GM19468 (cell line): ENCODE data around the gene WASHC1.
"Not testable (repeated sequence)": the region's sequence is repeated elsewhere in the genome, so short reads cannot be mapped to it uniquely, and the experiment has no call there.

Experiments used
- ATAC-seq: cut with Tn5 transposase; IDR thresholded peaks from one replicate; pipeline ENCODE4 v1.9.1; 2021; ENCODE audit warnings: mild to moderate bottlenecking, moderate library complexity, moderate number of reproducible peaks; ENCODE audit not compliant: unreplicated experiment; ENCODE audit errors: extremely low read depth

The WASHC1 gene

GRCh38 chr9:29356-29755, at the start of gene WASHC1:
Gene WASHC1, minus strand, starts transcription at chr9:29456. Its CDS starts 4,457 bp downstream, at chr9:24999.
- not testable (repeated sequence) for ATAC-seq

DNA sequence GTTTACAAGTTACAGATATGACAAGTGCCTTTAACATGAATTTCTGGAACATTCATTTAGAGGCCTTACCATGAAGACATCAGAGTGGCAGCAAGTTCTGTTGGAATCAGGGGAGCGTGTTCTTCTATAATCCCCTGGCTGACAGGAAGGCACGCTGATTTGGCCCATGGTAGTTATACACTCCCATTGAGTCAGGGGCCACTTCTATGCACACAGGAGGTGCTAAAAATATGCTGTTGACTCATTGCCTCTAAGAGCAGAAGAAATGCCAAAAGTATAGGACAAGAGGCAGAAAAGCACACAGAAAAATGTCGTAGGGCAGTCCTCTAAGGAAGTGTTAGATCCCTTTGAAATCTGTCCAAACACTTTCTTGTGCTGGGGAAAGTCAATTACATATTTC, 49.1 kb upstream of the WASHC1 start:
- not testable (repeated sequence) for ATAC-seq

GRCh38 chr9:76389-76788, 47.1 kb upstream of the WASHC1 start:
- ATAC-seq: not testable (repeated sequence)

DNA sequence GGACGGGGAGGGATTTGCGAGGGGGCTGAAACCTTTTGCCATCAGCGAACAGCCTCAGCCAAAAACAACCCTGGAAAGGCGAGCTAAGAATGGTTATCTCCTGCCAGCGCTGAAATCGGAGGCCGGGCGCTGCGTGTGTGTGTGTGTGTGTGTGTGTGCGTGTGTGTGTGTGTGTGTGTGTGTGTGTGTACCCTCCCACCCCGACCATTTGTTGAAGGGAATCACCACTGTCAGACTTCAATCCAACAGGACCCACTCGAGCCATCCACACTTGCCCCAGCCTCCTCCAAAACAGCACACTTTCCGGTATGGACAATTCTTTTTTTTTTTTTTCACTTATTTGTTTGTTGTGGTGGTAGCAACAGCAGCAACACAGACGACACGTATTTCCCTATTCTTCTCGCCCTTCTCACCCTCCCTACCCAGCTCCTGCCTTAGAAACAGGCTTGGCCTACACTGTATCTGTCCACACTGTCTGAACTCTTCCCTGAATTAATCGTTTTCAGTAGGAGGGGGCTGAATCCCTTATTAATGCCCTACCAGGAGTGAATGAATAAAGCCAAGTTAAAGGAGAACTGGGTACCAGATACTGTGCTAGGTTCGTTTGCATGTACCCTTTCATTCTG, 44.8 kb upstream of the WASHC1 start:
- ATAC-seq: not testable (repeated sequence)

DNA sequence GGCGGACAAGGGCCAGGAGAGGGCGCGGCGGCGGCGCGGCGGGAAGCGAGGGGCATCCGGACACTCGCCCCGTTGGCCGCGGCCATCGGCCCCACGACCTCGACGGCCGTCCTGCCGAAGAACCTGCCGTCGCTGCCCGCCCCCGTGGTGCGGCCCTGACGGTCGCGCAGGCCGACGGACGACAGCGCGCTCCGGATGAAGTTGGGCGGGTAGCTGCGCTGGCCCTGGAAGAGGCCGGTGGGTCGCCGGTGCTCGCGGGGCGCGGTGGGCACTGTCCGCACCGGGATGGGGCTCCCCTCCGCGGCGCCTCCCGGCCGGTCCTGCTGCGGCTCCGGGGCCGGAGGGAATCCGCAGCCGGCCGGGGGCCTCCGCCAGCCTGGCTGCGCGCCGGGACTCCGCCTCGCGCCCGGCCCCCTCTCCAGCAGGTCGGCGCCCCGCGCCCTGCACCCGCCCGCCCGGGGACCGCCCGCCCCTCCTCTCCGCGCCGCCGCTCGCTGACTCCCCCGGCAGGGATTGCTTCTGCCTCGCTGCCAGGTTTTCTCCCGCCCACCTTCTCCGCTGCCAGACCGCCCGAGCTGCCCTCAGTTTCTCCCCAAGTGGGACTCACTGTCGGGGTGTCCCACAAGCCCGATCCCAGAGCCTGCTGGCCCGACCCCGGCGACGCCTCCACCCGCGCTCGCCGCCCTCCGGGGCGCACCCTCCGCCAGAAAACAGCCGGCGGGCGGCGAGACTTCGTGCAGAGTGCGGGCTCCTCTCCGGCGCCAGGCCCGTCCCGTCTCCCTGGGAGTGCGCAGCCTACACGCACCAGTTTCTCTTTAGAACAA, 44.0 kb upstream of the WASHC1 start:
- ATAC-seq: not testable (repeated sequence)

- peak; percentile 43 for ATAC-seq
Observed at GRCh38 chr9:63031-63629, 33.9 kb upstream of the WASHC1 start.

DNA sequence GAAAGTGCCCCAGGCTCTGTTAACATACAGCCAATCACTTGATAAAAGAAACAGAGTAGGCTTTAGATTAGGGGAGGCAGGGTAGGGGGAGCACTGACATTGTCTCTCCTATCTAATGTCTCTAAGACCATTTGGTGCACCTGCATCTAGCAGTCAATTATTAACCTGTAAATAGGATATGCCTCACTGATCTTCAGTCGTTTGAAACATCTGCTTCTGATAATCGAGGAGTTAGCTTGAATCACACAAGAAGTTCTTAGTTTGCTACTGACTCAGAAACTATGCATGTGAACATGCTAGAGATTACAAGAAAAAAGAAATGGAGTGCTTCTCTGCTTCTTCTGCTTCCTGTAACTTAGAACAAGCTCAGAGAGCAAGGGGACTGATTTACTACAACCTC, 23.4 kb upstream of the WASHC1 start:
- peak; percentile 72 for ATAC-seq

DNA sequence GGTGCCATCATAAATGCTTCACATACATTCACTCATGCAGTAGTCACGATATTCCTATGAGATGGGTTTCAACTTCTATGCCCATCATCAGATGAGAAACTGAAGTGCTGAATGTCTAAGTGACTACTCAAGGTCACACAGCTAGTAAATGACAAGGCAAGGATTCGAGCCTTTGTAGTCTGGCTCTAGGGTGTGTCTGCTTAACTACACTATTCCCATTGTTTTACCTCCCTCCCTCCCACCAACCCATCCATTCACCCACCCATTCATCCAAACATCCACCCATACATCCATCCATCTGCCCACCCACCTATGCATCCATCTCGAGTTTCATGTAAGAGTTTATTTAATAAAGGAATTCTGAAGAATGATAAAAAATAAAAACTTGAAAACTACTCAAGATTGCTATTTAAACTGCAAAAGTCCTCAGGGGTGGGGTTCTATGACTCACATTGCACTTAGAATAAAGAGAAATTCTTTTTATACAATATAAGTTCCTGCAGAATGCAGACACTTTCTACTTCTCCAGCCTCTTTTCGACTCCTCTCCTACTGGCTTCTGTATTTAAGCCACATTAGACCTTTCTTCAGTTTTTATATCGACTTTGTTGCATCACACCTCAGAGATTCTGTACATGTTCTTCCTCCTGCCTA, 19.1 kb upstream of the WASHC1 start:
- not testable (repeated sequence) for ATAC-seq

DNA sequence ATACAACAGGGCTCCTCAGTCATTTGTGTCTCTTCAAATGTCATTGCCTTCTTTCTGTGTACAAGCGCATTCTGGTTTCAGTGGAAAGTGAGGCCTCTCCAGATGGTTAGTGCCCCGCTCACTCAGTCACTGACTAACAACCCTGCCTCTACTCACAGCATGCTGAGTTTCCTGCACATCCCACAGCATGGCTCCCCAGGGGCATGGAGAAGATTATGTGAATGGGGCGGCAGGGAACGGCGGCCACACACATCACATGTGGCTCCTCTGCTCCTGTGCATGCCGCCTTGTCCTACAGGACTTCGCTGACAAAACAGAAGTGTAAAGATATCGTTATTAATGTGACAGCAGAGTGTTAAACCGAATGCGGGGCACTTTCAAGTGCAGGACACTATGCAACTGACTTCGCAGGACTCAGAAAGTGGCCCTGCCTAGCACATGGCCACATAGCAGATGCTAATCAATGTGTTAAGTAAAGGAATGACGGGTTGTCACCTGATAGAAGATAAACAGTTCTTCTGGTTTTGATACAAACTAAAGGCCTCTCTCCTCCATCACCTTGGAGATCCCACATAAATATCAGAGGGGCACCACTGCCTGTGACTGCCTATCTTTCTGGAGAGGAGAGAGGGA, 17.5 kb upstream of the WASHC1 start:
- ATAC-seq: not testable (repeated sequence)

DNA sequence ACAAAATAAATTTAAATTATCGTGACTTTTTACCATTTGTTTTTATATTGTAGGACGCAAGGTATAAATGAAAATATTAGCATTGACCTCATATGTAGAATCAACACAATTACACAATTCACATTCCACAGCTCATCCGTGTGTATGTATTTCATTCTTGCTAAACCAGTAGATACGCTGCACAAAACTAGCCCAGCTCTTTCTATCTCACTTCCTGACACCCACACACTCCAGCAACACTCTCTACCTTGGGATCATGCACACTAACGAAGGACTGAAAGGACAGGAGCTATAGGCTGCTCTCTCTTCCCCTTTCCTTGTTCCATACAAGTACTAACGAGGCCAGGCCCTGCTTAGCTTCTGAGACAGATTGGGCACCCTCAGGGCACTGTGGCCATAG, 16.9 kb upstream of the WASHC1 start:
- not testable (repeated sequence) for ATAC-seq

GRCh38 chr9:45180-45878, 16.1 kb upstream of the WASHC1 start:
- ATAC-seq: not testable (repeated sequence)

DNA sequence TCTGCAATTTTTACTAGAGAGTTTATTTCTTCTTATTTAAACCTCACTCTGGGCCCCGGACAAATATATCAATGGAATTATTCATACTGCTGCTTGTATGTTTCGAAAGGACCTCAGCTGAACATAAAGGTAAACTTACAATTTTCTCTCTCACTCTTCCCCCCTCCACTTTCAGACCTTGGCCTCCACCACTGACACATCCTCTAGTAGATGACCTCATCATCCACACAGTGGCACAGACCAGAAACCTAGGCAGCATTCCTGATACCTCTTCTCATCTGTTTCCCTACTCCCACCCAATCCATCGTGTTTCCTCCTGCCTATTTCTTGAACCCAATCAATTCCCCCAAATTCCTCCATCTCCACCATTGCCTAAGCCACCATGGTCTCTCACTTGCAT, 15.2 kb upstream of the WASHC1 start:
- ATAC-seq: not testable (repeated sequence)

- not testable (repeated sequence) for ATAC-seq
Observed at GRCh38 chr9:43636-44035, 14.4 kb upstream of the WASHC1 start.

DNA sequence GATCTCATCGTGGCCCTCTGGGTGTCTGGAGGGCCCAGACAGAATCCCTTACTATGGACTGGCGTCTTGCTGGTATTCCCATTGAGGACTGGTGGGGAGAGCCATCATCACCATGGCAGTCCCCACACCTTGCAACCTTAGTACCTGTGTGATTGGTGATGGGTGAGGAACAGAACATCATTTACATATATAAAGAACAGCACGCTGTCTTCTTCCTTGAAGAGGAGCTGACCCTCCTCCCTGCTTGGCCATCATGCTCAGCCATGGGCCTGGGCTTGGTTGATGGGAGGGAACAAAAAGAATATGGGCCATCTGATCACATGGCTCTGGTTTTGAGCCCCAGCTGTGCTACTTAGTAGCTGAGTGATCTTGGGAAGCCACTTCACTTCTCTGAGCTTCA, 13.9 kb upstream of the WASHC1 start:
- ATAC-seq: not testable (repeated sequence)

DNA sequence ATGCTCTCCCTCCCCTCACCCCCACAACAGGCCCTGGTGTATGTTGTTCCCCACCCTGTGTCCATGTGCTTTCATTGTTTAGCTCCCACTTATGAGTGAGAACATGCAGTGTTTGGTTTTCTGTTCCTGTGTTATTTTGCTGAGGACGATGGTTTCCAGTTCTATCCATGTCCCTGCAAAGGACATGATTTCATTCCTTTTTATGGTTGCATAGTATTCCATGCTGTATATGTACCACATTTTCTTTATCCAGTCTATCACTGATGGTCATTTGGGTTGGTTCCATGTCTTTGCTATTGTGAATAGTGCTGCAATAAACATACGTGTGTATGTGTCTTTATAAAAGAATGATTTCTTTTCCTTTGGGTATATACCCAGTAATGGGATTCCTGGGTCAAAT, 12.6 kb upstream of the WASHC1 start:
- ATAC-seq: not testable (repeated sequence)

- ATAC-seq: not testable (repeated sequence)
Observed at GRCh38 chr9:41261-41676, 12.0 kb upstream of the WASHC1 start.

DNA sequence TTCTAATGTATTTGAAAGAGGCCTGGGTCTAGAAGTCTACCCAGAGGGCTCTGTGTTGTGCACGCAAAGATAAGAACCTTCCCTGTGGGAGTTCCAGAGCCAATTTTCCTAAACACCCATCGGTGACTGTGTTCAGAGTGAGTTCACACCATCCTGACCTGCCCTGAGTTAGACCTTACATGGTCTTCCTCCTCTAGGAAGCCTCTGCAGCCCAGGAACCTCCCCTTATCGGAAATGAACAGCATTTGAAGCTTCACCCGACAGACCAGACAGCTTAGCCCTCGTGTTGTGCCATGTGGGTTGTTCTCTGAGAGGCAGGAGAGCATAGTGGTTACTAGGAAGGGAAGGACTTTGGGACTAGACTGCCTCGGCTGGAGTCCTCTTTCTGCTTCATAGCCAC, 3.1 kb upstream of the WASHC1 start:
- ATAC-seq: not testable (repeated sequence)

DNA sequence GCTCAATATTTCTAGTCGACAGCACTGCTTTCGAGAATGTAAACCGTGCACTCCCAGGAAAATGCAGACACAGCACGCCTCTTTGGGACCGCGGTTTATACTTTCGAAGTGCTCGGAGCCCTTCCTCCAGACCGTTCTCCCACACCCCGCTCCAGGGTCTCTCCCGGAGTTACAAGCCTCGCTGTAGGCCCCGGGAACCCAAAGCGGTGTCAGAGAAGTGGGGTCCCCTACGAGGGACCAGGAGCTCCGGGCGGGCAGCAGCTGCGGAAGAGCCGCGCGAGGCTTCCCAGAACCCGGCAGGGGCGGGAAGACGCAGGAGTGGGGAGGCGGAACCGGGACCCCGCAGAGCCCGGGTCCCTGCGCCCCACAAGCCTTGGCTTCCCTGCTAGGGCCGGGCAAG, 481 bp downstream of the WASHC1 start:
- not testable (repeated sequence) for ATAC-seq

GRCh38 chr9:21621-22020, 7.6 kb downstream of the WASHC1 start:
- not testable (repeated sequence) for ATAC-seq
